Upper lobe of left lung (tissue), 6 donors: ENCODE results near the gene BEX4. TPM values are rescaled to one million over a fixed set of nuclear protein-coding genes. Genes with fewer than 3 reads are reported as not detected.
"Not testable (repeated sequence)": the region's sequence is repeated elsewhere in the genome, so short reads cannot be mapped to it uniquely, and the experiment has no call there.

Experiments used
- ATAC-seq, 2 donors: fragments of 200-7000 bp; cut with Tn5 transposase; one replicate each; pipeline ENCODE4 v1.9.1; 2022; ENCODE audit warnings: mild to moderate bottlenecking in 2 of 2, moderate library complexity in 2 of 2; ENCODE audit not compliant: low FRiP score in 2 of 2
- DNase-seq, 2 donors: peaks; one replicate each; pipeline ENCODE4 v3.0.0-alpha.2; 2019 to 2020
- H3K27ac ChIP-seq, 4 donors: fragments of 200-600 bp; sonication (generic); one replicate each; pipeline ENCODE4 v1.5.1; 2016 to 2019
- H3K27me3 ChIP-seq, 4 donors: fragments of 200-600 bp; sonication (generic); one replicate each; pipeline ENCODE4 v1.5.1; 2017 to 2019
- H3K36me3 ChIP-seq, 4 donors: fragments of 200-600 bp; sonication (generic); one replicate each; pipeline ENCODE4 v1.5.1; 2016 to 2019
- H3K4me1 ChIP-seq, 4 donors: fragments of 200-600 bp; sonication (generic); one replicate each; pipeline ENCODE4 v1.5.1; 2018 to 2019
- H3K4me3 ChIP-seq, 4 donors: fragments of 200-600 bp; sonication (generic); one replicate each; pipeline ENCODE4 v1.5.1; 2017 to 2019; ENCODE audit warnings: mild to moderate bottlenecking in 2 of 4, moderate library complexity in 1 of 4
- H3K9me3 ChIP-seq, 4 donors: fragments of 200-600 bp; sonication (generic); one replicate each; pipeline ENCODE4 v1.5.1; 2018 to 2019
- EP300 ChIP-seq, 4 donors: sonication (generic); formaldehyde crosslinking; IDR thresholded peaks; one replicate each; pipeline ENCODE4 v1.5.1; 2017; ENCODE audit warnings: antibody characterized with exemption in 4 of 4, control low read depth in 2 of 4
- POLR2A ChIP-seq, 4 donors: fragments of 450-650 bp; IDR thresholded peaks; one replicate each; pipeline ENCODE4 v1.5.1; 2016 to 2017; ENCODE audit warnings: antibody characterized with exemption in 4 of 4, mild to moderate bottlenecking in 2 of 4
- POLR2AphosphoS5 ChIP-seq, 2 donors: sonication (generic); formaldehyde crosslinking; IDR thresholded peaks; one replicate each; pipeline ENCODE4 v1.5.1; 2017; ENCODE audit warnings: antibody characterized with exemption in 2 of 2
- WGBS, 2 donors: methylation state at CpG; one replicate each; pipeline ENCODE4 v1.1.5; 2017 to 2018; 5-methylcytosine and 5-hydroxymethylcytosine counted together
- total RNA-seq, 6 donors: library from RNA; depleted of rRNA in 4 of 6; stranded (reverse); fragments of >200 nt in 4 of 6; gene quantifications; one replicate each; pipeline versions ENCODE4 v1.1.0 to v1.2.1, GENCODE V29; 2016 to 2021
- TF ChIP-seq, protein P1 (sequence below), 6 experiments: fragments of 450-650 bp in 4 of 6; fragments of 200-600 bp in 2 of 6; sonication (generic) in 2 of 6; IDR thresholded peaks; one replicate each; pipeline ENCODE4 v1.5.1; 2016 to 2019; ENCODE audit warnings: antibody characterized with exemption in 6 of 6
- donor health status: DM: no; HTN: no; CAD: no; lungs with moderate emphysema.
- donor health status: DM: no; HTN: yes; CAD: no; lungs with severe emphysema.

BEX4 gene, protein sequence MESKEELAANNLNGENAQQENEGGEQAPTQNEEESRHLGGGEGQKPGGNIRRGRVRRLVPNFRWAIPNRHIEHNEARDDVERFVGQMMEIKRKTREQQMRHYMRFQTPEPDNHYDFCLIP
- total RNA-seq: 10 to 100 TPM; 13.6 to 63.6 (median 34.6) TPM

DNA sequence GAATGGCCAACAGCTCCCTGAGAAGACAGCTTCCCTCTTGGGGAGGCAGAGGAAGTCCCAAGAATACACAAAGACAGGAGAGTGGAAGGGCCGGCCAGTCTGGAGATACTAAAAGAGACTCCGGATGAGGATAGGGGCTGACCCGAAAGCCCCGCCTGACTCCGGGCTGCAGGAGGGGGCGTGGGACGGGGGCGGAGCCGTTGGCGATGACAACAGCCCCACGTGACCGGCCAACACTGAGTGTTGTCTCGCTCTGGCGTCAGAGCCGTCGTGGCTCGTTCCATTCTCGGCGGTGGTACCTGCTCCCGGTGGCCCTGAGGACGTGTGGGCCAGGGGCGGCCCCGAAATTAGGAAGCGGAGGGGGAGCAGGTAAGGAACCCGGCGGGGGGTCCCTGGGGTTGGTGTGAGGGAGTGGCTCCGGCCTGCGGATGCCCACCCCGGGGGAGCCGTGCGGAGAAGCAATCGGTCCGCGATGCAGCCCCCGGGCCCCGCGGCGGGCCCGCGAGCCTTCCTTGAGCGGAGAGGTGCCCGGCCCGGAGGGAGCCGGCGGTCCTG lies at the start of gene BEX4:
Gene BEX4 (plus strand): TSS at position 239 of the 555 bp plus-strand sequence. CDS start 1,046 bp downstream, outside the sequence.
- ATAC-seq: peak; percentile 92 to 99
- TF ChIP-seq, protein P1, sequence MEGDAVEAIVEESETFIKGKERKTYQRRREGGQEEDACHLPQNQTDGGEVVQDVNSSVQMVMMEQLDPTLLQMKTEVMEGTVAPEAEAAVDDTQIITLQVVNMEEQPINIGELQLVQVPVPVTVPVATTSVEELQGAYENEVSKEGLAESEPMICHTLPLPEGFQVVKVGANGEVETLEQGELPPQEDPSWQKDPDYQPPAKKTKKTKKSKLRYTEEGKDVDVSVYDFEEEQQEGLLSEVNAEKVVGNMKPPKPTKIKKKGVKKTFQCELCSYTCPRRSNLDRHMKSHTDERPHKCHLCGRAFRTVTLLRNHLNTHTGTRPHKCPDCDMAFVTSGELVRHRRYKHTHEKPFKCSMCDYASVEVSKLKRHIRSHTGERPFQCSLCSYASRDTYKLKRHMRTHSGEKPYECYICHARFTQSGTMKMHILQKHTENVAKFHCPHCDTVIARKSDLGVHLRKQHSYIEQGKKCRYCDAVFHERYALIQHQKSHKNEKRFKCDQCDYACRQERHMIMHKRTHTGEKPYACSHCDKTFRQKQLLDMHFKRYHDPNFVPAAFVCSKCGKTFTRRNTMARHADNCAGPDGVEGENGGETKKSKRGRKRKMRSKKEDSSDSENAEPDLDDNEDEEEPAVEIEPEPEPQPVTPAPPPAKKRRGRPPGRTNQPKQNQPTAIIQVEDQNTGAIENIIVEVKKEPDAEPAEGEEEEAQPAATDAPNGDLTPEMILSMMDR (IDR thresholded peaks at IDR 0.05): no peak
- TF ChIP-seq POLR2AphosphoS5 (IDR thresholded peaks at IDR 0.05) (peak; percentile 67 to 92), EP300 (IDR thresholded peaks at IDR 0.05) (peak in 1 of 4 donors; percentile 51), POLR2A (IDR thresholded peaks at IDR 0.05) (peak in 3 of 4 donors; percentile 58 to 86 (median 80))
- 0 to 52% methylated on average over 7 to 40 of the region's 45 CpGs for WGBS, 2 donors
- Histone ChIP-seq H3K4me3 (peak within 1 kb of the TSS; percentile 59 to 80 (median 65)), H3K9me3 (no peaks in the 10 kb centered on the region), H3K36me3 (no peaks in the 10 kb centered on the region), H3K27ac (peak within 1 kb of the TSS; percentile 84 to 89 (median 87)), H3K27me3 (no peaks in the 10 kb centered on the region), H3K4me1 (peaks cover 0 to 3% (median 0%) of the 10 kb centered on the region in 4 donors)
- peak; percentile 89 to 96 for DNase-seq

DNA sequence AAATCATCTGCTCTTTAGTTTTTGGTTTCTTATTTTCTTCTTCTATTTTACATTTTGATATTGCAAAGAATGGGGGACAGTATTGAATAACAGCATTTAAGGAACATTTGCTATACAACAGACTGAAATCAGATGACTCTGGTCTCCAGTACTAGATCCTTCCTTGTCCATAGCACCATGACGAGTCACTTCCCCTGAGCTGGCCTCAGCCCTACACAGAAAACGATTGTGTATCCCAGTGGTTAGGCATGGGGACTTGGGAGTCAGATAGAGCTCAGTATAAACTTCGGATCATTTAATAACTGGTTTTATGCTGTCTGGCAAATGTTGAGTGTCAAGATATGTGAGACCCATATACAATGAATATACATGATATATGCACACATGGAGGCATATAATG lies 44.7 kb upstream of the BEX4 start:
- WGBS, 2 donors: 66 to 75% methylated on average over 3 of the region's 3 CpGs
- ATAC-seq: no peak
- TF ChIP-seq, protein P1 (IDR thresholded peaks at IDR 0.05): no peak
- TF ChIP-seq POLR2A (IDR thresholded peaks at IDR 0.05) (no peak), EP300 (IDR thresholded peaks at IDR 0.05) (no peak), POLR2AphosphoS5 (IDR thresholded peaks at IDR 0.05) (no peak)

DNA sequence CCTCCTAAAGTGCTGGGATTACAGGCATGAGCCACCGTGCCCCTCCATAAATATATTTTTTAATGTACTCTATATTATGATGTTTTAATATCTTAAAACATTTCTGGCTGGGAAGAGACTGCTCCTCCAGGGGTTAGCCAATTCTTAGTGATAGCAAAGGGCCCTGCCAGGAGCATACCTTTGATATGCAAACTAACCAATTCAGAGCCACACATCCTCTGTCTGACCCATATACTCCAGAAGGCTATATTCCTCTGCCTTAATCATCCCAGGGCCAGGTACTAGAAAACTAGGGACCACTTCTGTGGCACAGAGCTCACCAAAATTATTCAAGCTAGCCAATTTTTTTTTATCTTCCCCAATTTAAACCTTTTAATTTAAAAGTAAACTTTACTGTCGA lies 43.6 kb upstream of the BEX4 start:
- 50 to 52% methylated on average over 1 to 2 of the region's 2 CpGs for WGBS, 2 donors
- no peak for ATAC-seq

More for the DNA sequence above, 44.7 kb upstream of the BEX4 start:
- H3K36me3 ChIP-seq: no peaks in the 10 kb centered on the region
- H3K4me3 ChIP-seq: no peak overlapping the region
- H3K4me1 ChIP-seq: no peaks in the 10 kb centered on the region
- H3K9me3 ChIP-seq: no peaks in the 10 kb centered on the region
- no peaks in the 10 kb centered on the region for H3K27me3 ChIP-seq
- DNase-seq: no peak
- H3K27ac ChIP-seq: no peak overlapping the region

DNA sequence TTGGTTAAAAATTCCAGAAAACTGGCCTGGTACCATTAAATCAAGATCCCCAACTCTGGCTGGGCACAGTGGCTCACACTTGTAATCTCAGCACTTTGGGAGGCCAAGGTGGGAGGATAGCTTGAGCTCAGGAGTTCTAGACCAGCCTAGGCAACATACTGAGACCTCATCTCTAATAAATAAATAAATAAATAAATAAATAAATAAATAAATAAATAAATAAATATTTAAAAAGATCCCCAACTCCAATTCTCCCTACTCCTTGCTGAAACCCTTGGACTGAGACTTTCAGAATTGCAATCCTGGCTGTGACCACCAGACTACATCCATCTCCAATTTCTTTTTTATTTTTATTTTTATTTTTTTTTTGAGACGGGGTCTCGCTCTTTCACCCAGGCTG lies 39.7 kb upstream of the BEX4 start:
- H3K9me3 ChIP-seq, H3K27me3 ChIP-seq, ATAC-seq, DNase-seq, H3K36me3 ChIP-seq, H3K4me3 ChIP-seq, H3K27ac ChIP-seq, H3K4me1 ChIP-seq: not testable (repeated sequence)
- WGBS, 2 donors: 92 to 94% methylated on average over 2 of the region's 2 CpGs

More for the DNA sequence above, 43.6 kb upstream of the BEX4 start:
- Histone ChIP-seq H3K36me3 (no peaks in the 10 kb centered on the region), H3K27me3 (no peaks in the 10 kb centered on the region), H3K27ac (no peak overlapping the region), H3K4me3 (no peak overlapping the region), H3K9me3 (no peaks in the 10 kb centered on the region), H3K4me1 (no peaks in the 10 kb centered on the region)
- no peak for DNase-seq
- TF ChIP-seq POLR2AphosphoS5 (IDR thresholded peaks at IDR 0.05): no peak
- TF ChIP-seq, protein P1 (IDR thresholded peaks at IDR 0.05): no peak
- no peak for TF ChIP-seq EP300 (IDR thresholded peaks at IDR 0.05)
- TF ChIP-seq POLR2A (IDR thresholded peaks at IDR 0.05): no peak

DNA sequence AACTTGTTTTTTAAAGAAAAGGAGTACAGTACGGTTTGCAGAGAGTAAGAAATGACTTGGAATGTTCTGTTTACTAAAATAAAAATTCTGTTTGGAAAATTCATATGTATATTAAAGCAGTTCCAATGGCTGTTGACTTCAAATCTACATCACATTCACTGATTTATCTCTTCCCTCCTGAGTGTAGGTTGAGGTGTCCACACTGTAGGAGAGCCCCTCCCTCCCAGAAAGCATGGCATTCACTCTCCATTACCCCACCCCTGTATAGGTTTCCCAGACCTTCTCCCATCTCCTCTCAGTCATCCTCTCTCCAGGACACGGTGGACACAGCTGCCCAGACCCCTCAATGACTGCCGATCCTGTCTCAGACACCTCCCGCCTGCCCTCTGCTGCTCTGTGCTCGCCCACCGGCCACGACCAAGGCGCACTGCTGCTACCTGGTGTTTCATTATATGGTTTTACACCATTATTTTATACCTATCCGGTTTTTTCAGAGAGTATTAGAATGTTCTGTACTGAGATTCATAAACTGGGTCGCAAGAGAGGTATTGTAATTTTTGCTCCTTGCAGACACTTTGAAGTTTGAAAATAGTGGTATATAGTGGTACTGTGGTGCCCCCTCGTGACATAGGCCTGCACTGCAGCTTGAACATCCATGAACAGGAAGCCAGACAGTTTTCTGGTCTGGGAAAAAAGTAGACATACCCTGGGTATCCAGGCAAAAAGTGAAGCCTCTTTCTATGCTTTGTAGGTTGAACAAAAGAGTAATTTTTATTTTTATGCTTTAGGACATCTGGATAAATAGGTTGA lies 38.8 kb upstream of the BEX4 start:
- Histone ChIP-seq H3K4me1 (no peaks in the 10 kb centered on the region), H3K27me3 (no peaks in the 10 kb centered on the region), H3K27ac (no peak overlapping the region), H3K9me3 (no peaks in the 10 kb centered on the region), H3K4me3 (no peak overlapping the region), H3K36me3 (no peaks in the 10 kb centered on the region)
- DNase-seq: peak in 1 of 2 donors; percentile 40
- 19 to 36% methylated on average over 11 of the region's 11 CpGs for WGBS, 2 donors
- TF ChIP-seq EP300 (IDR thresholded peaks at IDR 0.05) (no peak), POLR2A (IDR thresholded peaks at IDR 0.05) (no peak), POLR2AphosphoS5 (IDR thresholded peaks at IDR 0.05) (no peak)
- TF ChIP-seq, protein P1 (IDR thresholded peaks at IDR 0.05): peak; percentile 24 to 66 (median 58)
- ATAC-seq: peak; percentile 54 to 71
